Endodermal cell (in vitro differentiated cells): ENCODE measurements around the gene METTL24. TPM values are rescaled to one million over a fixed set of nuclear protein-coding genes. Genes with fewer than 3 reads are reported as not detected.

Experiments
- DNase-seq: peaks from one replicate; pipeline ENCODE4 v3.0.0-alpha.2; 2017
- H3K27ac ChIP-seq: 2 replicates; pipeline ENCODE4 v1.5.1; 2013; ENCODE audit warnings: mild to moderate bottlenecking, low read depth, low read length, moderate library complexity
- H3K27me3 ChIP-seq: 2 replicates; pipeline ENCODE4 v1.6.1; 2013; ENCODE audit warnings: mild to moderate bottlenecking, low read length, moderate library complexity; ENCODE audit not compliant: insufficient read depth, control insufficient read depth, poor library complexity, severe bottlenecking
- H3K36me3 ChIP-seq: 2 replicates; pipeline ENCODE4 v1.7.0; 2013; ENCODE audit warnings: mild to moderate bottlenecking, low read length, moderate library complexity; ENCODE audit not compliant: control insufficient read depth, insufficient read depth
- H3K4me1 ChIP-seq: one replicate; pipeline ENCODE4 v1.7.0; 2013; ENCODE audit warnings: low read length; ENCODE audit not compliant: control insufficient read depth, insufficient read depth
- H3K4me3 ChIP-seq: 2 replicates; pipeline ENCODE4 v1.5.1; 2013; ENCODE audit warnings: mild to moderate bottlenecking, low read length, moderate library complexity
- H3K9ac ChIP-seq: 2 replicates; pipeline ENCODE4 v1.6.1; 2013; ENCODE audit warnings: mild to moderate bottlenecking, low read length, moderate library complexity; ENCODE audit not compliant: poor library complexity, severe bottlenecking; ENCODE audit errors: extremely low read depth
- H3K9me3 ChIP-seq: 2 replicates; pipeline ENCODE4 v1.6.1; 2013; ENCODE audit warnings: mild to moderate bottlenecking, low read length, moderate library complexity; ENCODE audit not compliant: control insufficient read depth
- H3K27ac Mint-ChIP-seq: 2 replicates; pipeline ENCODE4 v1.8.0; 2020; ENCODE audit warnings: mixed read lengths
- H3K27me3 Mint-ChIP-seq: 2 replicates; pipeline ENCODE4 v1.8.0; 2021; ENCODE audit warnings: mild to moderate bottlenecking, mixed read lengths; ENCODE audit not compliant: insufficient read depth
- H3K36me3 Mint-ChIP-seq: 2 replicates; pipeline ENCODE4 v1.8.0; 2020; ENCODE audit warnings: low read depth, mixed read lengths
- H3K4me1 Mint-ChIP-seq: 2 replicates; pipeline ENCODE4 v1.8.0; 2020; ENCODE audit warnings: mixed read lengths
- H3K4me3 Mint-ChIP-seq: 2 replicates; pipeline ENCODE4 v1.8.0; 2020; ENCODE audit warnings: mild to moderate bottlenecking, moderate library complexity, mixed read lengths
- H3K9me3 Mint-ChIP-seq: 2 replicates; pipeline ENCODE4 v1.8.0; 2020; ENCODE audit warnings: mild to moderate bottlenecking, mixed read lengths
- CTCF ChIP-seq: fragments of 200-600 bp; sonication (generic); conservative IDR thresholded peaks from 2 replicates; pipeline ENCODE4 v1.5.0; 2021; ENCODE audit warnings: antibody characterized with exemption, mild to moderate bottlenecking
- WGBS, 2 experiments: methylation state at CpG; one replicate each; pipeline versions ENCODE4 v1.1.5 to v1.1.7; 2013; ENCODE audit warnings: missing lambda C conversion rate in 2 of 2, mixed read lengths in 1 of 2; ENCODE audit not compliant: insufficient coverage in 1 of 2, insufficient read length in 1 of 2; 5-methylcytosine and 5-hydroxymethylcytosine counted together
- total RNA-seq, 2 donors: library from RNA; stranded (reverse); fragmentation: NEBNext Ultra II Directional in 1 of 2; extraction: Animal tissue kit (Norgen Biotek cat#: 25700) in 1 of 2; gene quantifications; 2 replicates in 1 of 2; 3 replicates in 1 of 2; pipeline ENCODE4 v1.2.1, GENCODE V29; 2021

METTL24 gene
- total RNA-seq, 2 donors from 2014 or later: 0.24 to 1.3 TPM

GRCh38 chr6:110325197-110325596, 33.0 kb downstream of the METTL24 start:
- H3K27me3 Mint-ChIP-seq: no peaks in the 10 kb centered on the region
- H3K4me1 Mint-ChIP-seq: peaks cover 66% of the 10 kb centered on the region
- TF ChIP-seq CTCF: no peak
- Histone ChIP-seq H3K4me1 (peaks cover 45% of the 10 kb centered on the region), H3K27ac (no peak overlapping the region), H3K27me3 (no peaks in the 10 kb centered on the region), H3K36me3 (no peaks in the 10 kb centered on the region), H3K4me3 (no peak overlapping the region), H3K9me3 (no peaks in the 10 kb centered on the region), H3K9ac (no peak overlapping the region)
- H3K27ac Mint-ChIP-seq: no peak overlapping the region
- H3K4me3 Mint-ChIP-seq: no peak overlapping the region
- H3K9me3 Mint-ChIP-seq: no peaks in the 10 kb centered on the region
- DNase-seq: no peak
- no peaks in the 10 kb centered on the region for H3K36me3 Mint-ChIP-seq

- H3K4me3 Mint-ChIP-seq: no peak overlapping the region
- Histone ChIP-seq H3K27ac (no peak overlapping the region), H3K4me3 (no peak overlapping the region), H3K4me1 (peaks cover 45% of the 10 kb centered on the region), H3K27me3 (no peaks in the 10 kb centered on the region), H3K9me3 (no peaks in the 10 kb centered on the region), H3K9ac (no peak overlapping the region), H3K36me3 (no peaks in the 10 kb centered on the region)
- H3K9me3 Mint-ChIP-seq: no peaks in the 10 kb centered on the region
- no peak for DNase-seq
- H3K36me3 Mint-ChIP-seq: no peaks in the 10 kb centered on the region
- WGBS, 2 experiments: 91 to 100% methylated on average over 1 to 3 of the region's 3 CpGs
- H3K4me1 Mint-ChIP-seq: peaks cover 61% of the 10 kb centered on the region
- TF ChIP-seq CTCF: no peak
- H3K27ac Mint-ChIP-seq: no peak overlapping the region
- H3K27me3 Mint-ChIP-seq: no peaks in the 10 kb centered on the region
Measured at GRCh38 chr6:110324548-110324947, 33.6 kb downstream of the METTL24 start.

- no peaks in the 10 kb centered on the region for H3K36me3 Mint-ChIP-seq
Measured at GRCh38 chr6:110323258-110323657, 34.9 kb downstream of the METTL24 start.

More at GRCh38 chr6:110323258-110323657, 34.9 kb downstream of the METTL24 start:
- Mint-ChIP-seq H3K9me3 (no peaks in the 10 kb centered on the region), H3K4me1 (peaks cover 49% of the 10 kb centered on the region), H3K4me3 (no peak overlapping the region), H3K27me3 (no peaks in the 10 kb centered on the region), H3K27ac (no peak overlapping the region)
- Histone ChIP-seq H3K36me3 (no peaks in the 10 kb centered on the region), H3K9me3 (no peaks in the 10 kb centered on the region), H3K27me3 (no peaks in the 10 kb centered on the region), H3K27ac (peak overlapping the region; percentile 63), H3K4me3 (peak overlapping the region; percentile 65), H3K4me1 (peaks cover 39% of the 10 kb centered on the region), H3K9ac (peak overlapping the region; percentile 13)
- DNase-seq: peak; percentile 67
- TF ChIP-seq CTCF: no peak
- 70 to 79% methylated on average over 3 to 4 of the region's 4 CpGs for WGBS, 2 experiments
